Kasumi-1 (cell line): Measurements from ENCODE around the gene RASAL2.

ENCODE experiments used
- DNase-seq, 2 experiments: peaks; one replicate each; lab custom pipeline; 2025; lab: John Stamatoyannopoulos, UW

RASAL2 gene

GRCh38 chr1:178513278-178513983 is 419.5 kb downstream of the RASAL2 start:
- no peak for DNase-seq

DNA sequence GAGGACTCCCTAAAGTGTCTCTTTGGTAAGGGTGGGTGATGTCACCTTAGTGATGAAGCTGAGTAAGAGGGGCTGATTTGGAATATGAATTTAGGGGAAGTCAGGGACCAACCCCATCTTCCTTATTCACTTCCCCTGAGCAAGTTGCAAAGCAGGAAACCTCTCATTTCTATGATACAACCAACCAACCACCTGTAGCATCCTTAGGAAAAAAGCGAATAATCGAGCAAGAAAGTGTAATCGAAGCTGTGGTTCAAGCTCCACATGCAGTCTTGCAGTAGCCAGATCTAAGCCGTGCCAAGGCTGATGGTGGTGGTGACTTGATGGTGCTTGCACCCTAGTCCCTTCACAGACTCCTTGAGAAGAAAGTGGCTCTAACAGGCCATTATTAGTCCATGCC is 422.2 kb downstream of the RASAL2 start:
- DNase-seq, result no peak

- DNase-seq, result no peak
Measured at GRCh38 chr1:178518894-178519293, 425.0 kb downstream of the RASAL2 start.

- DNase-seq, result no peak
Measured at GRCh38 chr1:178520803-178521202, 426.9 kb downstream of the RASAL2 start.

GRCh38 chr1:178521241-178521640 is 427.3 kb downstream of the RASAL2 start:
- no peak for DNase-seq

GRCh38 chr1:178527117-178527516 is 433.2 kb downstream of the RASAL2 start:
- no peak for DNase-seq

GRCh38 chr1:178528228-178528952 is 434.5 kb downstream of the RASAL2 start:
- no peak for DNase-seq

- no peak for DNase-seq
Measured at GRCh38 chr1:178528953-178529335, 435.0 kb downstream of the RASAL2 start.

DNA sequence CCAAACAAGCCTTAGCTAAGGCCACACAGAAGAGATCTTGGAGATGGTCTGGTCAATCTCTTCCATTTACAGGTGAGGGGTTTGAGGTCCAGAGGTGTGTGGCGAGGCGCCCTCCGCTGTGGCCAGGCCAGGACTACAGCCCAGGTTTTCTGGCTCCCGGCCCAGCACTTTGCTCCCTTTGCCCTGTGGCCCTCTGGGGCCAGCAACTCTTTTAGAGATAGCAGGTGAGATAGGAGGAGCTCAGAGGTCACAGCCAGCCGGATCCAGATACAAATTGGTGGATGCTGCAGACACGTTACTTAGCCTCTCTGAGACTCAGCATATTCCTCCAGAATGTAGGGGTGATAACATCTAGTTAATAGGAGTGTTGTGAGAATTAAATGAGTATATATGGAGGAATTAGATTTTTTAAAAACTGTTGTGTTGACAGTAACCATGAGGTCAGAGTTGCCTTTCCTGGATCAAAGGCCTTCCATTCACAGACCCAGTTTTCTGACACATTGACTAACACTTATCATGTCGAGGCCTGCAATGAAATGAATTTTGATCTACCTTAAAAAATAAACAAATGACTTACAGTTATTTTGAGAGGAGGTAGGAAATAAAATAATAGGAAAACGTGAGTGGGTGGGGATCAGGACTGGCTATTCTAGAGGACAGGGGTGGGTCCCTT is 435.6 kb downstream of the RASAL2 start:
- no peak for DNase-seq

DNA sequence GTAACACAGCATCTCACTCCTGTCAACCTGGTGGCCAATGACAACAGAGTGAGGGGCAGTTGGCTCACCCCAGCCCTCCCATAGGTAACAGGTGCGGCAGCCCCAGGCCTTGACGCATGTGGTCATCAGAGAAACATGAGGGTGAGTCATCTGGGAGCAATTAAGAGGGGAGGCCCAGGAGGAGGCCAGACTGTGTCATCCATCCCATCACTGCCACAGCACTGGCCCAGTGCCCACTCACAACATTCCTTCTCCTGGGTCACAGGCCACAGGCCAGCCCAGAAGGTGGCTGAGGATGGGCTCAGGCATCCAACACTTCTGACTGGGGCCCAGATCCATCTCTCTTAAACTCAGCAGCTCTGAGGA is 436.1 kb downstream of the RASAL2 start:
- DNase-seq, result no peak

- DNase-seq, result no peak
Measured at GRCh38 chr1:178530502-178530901, 436.6 kb downstream of the RASAL2 start.

DNA sequence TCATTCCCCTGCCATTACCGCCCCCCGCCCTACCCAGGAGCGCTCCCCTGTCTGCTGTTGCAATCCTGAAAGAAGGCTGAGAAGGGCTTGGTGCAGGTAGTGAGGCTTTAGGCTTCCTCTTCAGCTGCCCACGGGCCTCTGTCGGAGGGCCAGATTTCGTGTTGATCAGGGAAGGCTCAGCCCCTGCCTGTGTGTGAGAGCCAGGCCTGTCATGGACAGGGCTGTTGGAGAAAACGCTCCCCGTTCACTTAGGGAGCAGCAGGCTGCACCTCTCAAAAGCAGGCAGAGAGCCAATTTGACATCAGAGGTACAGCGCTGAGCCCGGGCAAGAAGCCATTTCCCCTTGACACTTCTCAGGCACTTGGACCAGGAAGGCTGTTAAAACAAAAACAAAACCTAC is 438.0 kb downstream of the RASAL2 start:
- no peak for DNase-seq

DNA sequence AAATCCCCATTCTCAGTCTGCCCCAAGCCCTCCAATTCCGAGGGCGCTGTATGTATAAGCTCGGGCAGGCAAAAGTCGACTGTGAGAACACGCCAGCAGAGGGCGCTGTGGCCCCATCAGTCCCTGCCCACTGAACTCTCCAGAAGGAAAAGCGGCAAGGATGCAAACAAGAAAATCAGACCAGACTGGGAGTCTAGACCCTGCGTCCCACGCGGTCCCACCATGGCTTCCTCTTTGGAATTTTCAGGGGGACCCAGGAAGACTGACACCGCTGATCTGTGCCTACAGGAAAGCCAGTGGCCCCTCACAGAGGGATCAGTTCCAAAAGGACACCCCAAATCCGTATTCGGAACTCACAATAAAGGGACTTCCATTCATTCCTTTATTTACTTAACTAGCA is 438.5 kb downstream of the RASAL2 start:
- peak; percentile 72 to 84 for DNase-seq

- DNase-seq, result no peak
Measured at GRCh38 chr1:178533121-178533946, 439.4 kb downstream of the RASAL2 start.
